Astrocyte of the spinal cord (primary cell): Measurements from ENCODE around the gene FNDC3B.

ENCODE experiments used
- DNase-seq: peaks from one replicate; pipeline ENCODE4 v3.0.0; 2011; ENCODE audit warnings: low read depth, low spot score
- H3K4me3 ChIP-seq: 2 replicates; pipeline ENCODE4 v1.5.1; 2011; ENCODE audit warnings: low read depth, mild to moderate bottlenecking, low read length, moderate library complexity
- CTCF ChIP-seq: IDR thresholded peaks from 2 replicates; pipeline ENCODE4 v1.5.1; 2012; ENCODE audit warnings: low read depth, mild to moderate bottlenecking, low read length, inconsistent platforms
- in situ Hi-C: cut with HindIII; loops from 2 replicates; pipeline ENCODE4 v1.10.0; 2017; ENCODE audit warnings: low sequenced_read_pairs

FNDC3B gene

DNA sequence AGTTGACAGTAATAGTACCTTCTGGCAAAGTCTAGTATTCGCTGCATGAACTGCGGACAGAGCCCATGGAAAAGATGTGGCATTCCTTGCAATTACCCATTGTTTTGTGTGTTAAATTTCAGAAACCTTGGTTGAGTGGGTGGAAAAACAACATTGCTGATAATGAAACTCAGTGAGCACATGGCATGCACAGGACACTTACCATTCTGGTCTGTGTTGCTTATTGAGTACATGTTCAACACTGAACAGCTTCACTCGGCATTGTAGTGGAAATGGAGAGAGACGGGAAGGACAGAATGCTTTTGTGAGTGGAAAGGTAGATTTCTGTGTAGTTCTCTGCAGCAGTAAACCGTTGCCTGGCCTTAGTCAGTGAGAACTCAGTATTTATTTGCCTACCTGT, 165.3 kb downstream of the FNDC3B start:
- in situ Hi-C loops = no loop called here
- DNase-seq = no peak
- TF ChIP-seq CTCF = no peak
- no peak overlapping the region for H3K4me3 ChIP-seq

DNA sequence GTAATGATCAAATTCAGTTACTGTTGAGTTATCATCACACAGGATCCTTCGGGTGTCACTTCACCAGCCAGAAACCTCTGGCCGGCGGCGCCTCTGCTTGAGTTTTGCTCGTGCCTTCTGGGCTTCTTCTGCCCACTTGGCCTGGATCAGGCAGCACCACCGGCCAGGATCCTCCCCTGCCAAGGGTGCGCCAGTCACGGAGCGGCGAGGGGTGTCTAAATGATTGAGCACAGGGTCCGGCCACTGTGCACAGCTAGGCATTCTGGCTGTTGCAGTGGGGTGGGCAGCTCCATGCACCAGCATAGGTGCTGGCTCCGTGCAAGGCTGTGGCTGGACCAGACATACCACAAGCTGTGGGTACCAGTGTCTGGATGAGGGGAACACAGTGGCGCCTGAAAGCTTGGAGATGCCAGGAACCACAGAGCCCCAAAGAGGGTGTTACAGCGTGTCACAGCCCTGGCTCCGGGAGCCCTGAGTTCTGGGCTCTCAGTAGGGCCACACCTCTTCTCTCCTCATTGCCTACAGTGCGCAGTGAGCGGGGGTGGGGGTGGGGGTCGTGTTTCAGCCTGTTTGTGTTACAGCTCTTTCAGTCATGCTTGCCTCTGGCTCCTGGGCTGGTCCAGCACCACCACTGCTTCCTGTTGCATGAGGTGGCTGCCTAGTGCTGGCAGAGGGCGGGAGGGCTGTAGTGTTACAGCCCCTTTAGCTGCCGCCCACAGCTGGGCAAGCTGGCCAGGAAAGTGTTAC, 169.4 kb downstream of the FNDC3B start:
- in situ Hi-C loops = no loop called here
- no peak for TF ChIP-seq CTCF
- no peak for DNase-seq
- no peak overlapping the region for H3K4me3 ChIP-seq

- TF ChIP-seq CTCF = no peak
- no peak for DNase-seq
- in situ Hi-C loops = no loop called here
- no peak overlapping the region for H3K4me3 ChIP-seq
Measured at GRCh38 chr3:172209333-172210321, 170.2 kb downstream of the FNDC3B start.

DNA sequence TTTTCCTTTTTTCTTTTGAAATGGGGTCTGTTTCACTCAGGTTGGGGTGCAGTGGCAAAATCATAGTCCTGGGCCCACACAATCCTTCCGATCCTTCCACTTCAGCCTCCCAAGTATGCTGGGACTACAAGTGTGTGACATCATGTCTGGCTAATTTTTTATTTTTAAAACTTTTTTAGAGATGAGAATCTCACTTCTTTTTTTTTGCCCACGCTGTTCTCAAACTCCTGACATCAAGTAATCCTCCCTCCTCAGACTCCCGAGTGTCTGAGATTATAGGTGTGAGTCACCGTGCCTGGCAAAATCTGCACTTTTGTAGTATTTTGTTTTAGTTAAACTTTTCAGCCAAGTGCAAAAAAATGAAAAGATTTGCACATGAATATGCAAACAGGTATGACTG, 171.0 kb downstream of the FNDC3B start:
- in situ Hi-C loops = no loop called here
- no peak overlapping the region for H3K4me3 ChIP-seq
- TF ChIP-seq CTCF = no peak
- peak; percentile 32 for DNase-seq

DNA sequence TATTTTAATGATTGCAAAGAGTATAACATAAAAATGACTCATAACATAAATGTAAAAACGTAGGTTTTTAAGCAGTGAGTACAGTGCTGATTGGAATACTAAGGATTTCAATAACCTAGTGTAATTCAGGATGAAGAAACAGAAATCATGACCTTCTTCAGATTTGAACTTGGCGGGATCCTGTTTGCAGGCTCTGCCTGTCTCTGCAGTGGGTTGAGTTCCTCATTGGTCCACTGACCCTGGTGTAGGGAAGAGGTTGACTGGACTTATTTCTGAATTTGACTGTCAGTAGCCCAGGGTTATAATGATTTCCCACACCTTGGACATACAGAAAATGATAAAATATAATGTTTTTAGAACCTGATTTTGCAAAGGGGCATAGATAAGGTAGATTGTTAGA, 171.7 kb downstream of the FNDC3B start:
- no peak for DNase-seq
- TF ChIP-seq CTCF = no peak
- H3K4me3 ChIP-seq = no peak overlapping the region
- in situ Hi-C loops = no loop called here

GRCh38 chr3:172213200-172213599, 173.8 kb downstream of the FNDC3B start:
- H3K4me3 ChIP-seq = no peak overlapping the region
- no peak for TF ChIP-seq CTCF
- DNase-seq = no peak
- in situ Hi-C loops = no loop called here
